Hepatocyte (in vitro differentiated cells): ENCODE measurements around the gene DDN. TPM values are rescaled to one million over a fixed set of nuclear protein-coding genes. Genes with fewer than 3 reads are reported as not detected.

ENCODE experiments used
- DNase-seq: peaks from one replicate; pipeline ENCODE4 v3.0.0-alpha.2; 2016; ENCODE audit warnings: low spot score
- H2AFZ ChIP-seq: fragments of 200-600 bp; sonication (generic); 2 replicates; pipeline ENCODE4 v1.6.0; 2016; ENCODE audit warnings: antibody characterized with exemption, mild to moderate bottlenecking
- H3K27ac ChIP-seq: fragments of 200-600 bp; sonication (generic); 2 replicates; pipeline ENCODE4 v1.5.1; 2016; ENCODE audit warnings: mild to moderate bottlenecking
- H3K27me3 ChIP-seq: fragments of 200-600 bp; sonication (generic); 2 replicates; pipeline ENCODE4 v1.6.1; 2016
- H3K36me3 ChIP-seq: fragments of 200-600 bp; sonication (generic); replicated peaks from 2 replicates; pipeline ENCODE4 v1.5.1; 2016; ENCODE audit warnings: low read depth; ENCODE audit not compliant: insufficient read depth
- H3K4me1 ChIP-seq: fragments of 200-600 bp; sonication (generic); 2 replicates; pipeline ENCODE4 v1.5.1; 2016; ENCODE audit warnings: mild to moderate bottlenecking, moderate library complexity; ENCODE audit not compliant: insufficient read depth
- H3K4me2 ChIP-seq: fragments of 200-600 bp; sonication (generic); 2 replicates; pipeline ENCODE4 v1.6.0; 2016
- H3K4me3 ChIP-seq: fragments of 200-600 bp; sonication (generic); 2 replicates; pipeline ENCODE4 v1.5.1; 2016; ENCODE audit warnings: mild to moderate bottlenecking
- H3K79me2 ChIP-seq: fragments of 200-600 bp; sonication (generic); 2 replicates; pipeline ENCODE4 v1.6.0; 2017; ENCODE audit warnings: mild to moderate bottlenecking
- H3K9me2 ChIP-seq: fragments of 200-600 bp; sonication (generic); replicated peaks from 2 replicates; pipeline ENCODE4 v1.6.0; 2017; ENCODE audit warnings: mild to moderate bottlenecking; ENCODE audit not compliant: insufficient read depth
- H3K9me3 ChIP-seq: fragments of 200-600 bp; sonication (generic); 2 replicates; pipeline ENCODE4 v1.5.1; 2016; ENCODE audit warnings: low read depth, mild to moderate bottlenecking
- H4K20me1 ChIP-seq: fragments of 200-600 bp; sonication (generic); 2 replicates; pipeline ENCODE4 v1.6.0; 2016; ENCODE audit warnings: mild to moderate bottlenecking; ENCODE audit not compliant: insufficient read depth, poor library complexity, severe bottlenecking
- CTCF ChIP-seq: fragments of 200-600 bp; sonication (generic); IDR thresholded peaks from 2 replicates; pipeline ENCODE4 v1.5.1; 2016; ENCODE audit warnings: antibody characterized with exemption, mild to moderate bottlenecking; ENCODE audit not compliant: poor library complexity
- EZH2 ChIP-seq: fragments of 200-600 bp; sonication (generic); IDR thresholded peaks from 2 replicates; pipeline ENCODE4 v1.6.1; 2016; ENCODE audit warnings: antibody characterized with exemption, mild to moderate bottlenecking, borderline replicate concordance
- EZH2phosphoT487 ChIP-seq: fragments of 200-600 bp; sonication (generic); IDR thresholded peaks from one replicate; pipeline ENCODE4 v1.6.1; 2018; ENCODE audit warnings: antibody characterized with exemption, mild to moderate bottlenecking, low read depth, moderate library complexity; ENCODE audit not compliant: unreplicated experiment, severe bottlenecking
- WGBS: methylation state at CpG from one replicate; pipeline ENCODE4 v1.1.6; 2016; ENCODE audit warnings: low lambda C conversion rate; ENCODE audit errors: missing lambda C conversion rate; 5-methylcytosine and 5-hydroxymethylcytosine counted together
- polyA plus RNA-seq: library from polyadenylated mRNA; unstranded; fragments of >200 nt; fragmentation: Nextera tagmentation; extraction: Ambion mirVana; gene quantifications from 2 replicates; pipeline ENCODE4 v1.2.1, GENCODE V29; 2016
- total RNA-seq: library from RNA; depleted of rRNA; stranded (reverse); fragments of >200 nt; gene quantifications from 2 replicates; pipeline ENCODE4 v1.2.3, GENCODE V29; 2014

The DDN gene
- total and polyA plus RNA-seq, 2 experiments from 2014 or later, result 0.10 TPM; not detected in 1

- Histone ChIP-seq H2AFZ (no peak overlapping the region), H3K4me2 (no peak overlapping the region), H3K4me1 (no peaks in the 10 kb centered on the region), H3K27me3 (peaks cover 75% of the 10 kb centered on the region), H3K4me3 (no peak overlapping the region), H3K79me2 (no peaks in the 10 kb centered on the region), H3K9me3 (no peaks in the 10 kb centered on the region), H3K27ac (no peak overlapping the region), H4K20me1 (no peaks in the 10 kb centered on the region), H3K9me2 (no peaks in the 10 kb centered on the region), H3K36me3 (no peaks in the 10 kb centered on the region)
- DNase-seq, result peak; percentile 73
- whole genome bisulfite sequencing, result 36% methylated on average over 16 of the region's 16 CpGs
- TF ChIP-seq EZH2phosphoT487, result no peak
- TF ChIP-seq CTCF, result peak; percentile 63
Observed at GRCh38 chr12:48988030-48988649, 11.0 kb downstream of the DDN start.

GRCh38 chr12:48986720-48987291 lies 12.4 kb downstream of the DDN start:
- peaks cover 80% of the 10 kb centered on the region for H3K27me3 ChIP-seq
- no peaks in the 10 kb centered on the region for H3K79me2 ChIP-seq
- no peaks in the 10 kb centered on the region for H3K9me2 ChIP-seq
- H2AFZ ChIP-seq, result no peak overlapping the region
- H3K36me3 ChIP-seq, result no peaks in the 10 kb centered on the region
- no peaks in the 10 kb centered on the region for H3K4me1 ChIP-seq
- DNase-seq, result no peak
- TF ChIP-seq CTCF (no peak), EZH2phosphoT487 (no peak), EZH2 (no peak)
- H3K9me3 ChIP-seq, result no peaks in the 10 kb centered on the region
- no peak overlapping the region for H3K4me3 ChIP-seq
- no peak overlapping the region for H3K27ac ChIP-seq
- WGBS, result 66% methylated on average over 18 of the region's 23 CpGs
- no peak overlapping the region for H3K4me2 ChIP-seq
- no peaks in the 10 kb centered on the region for H4K20me1 ChIP-seq

GRCh38 chr12:48985901-48986300 lies 13.3 kb downstream of the DDN start:
- H3K4me3 ChIP-seq, result no peak overlapping the region
- H4K20me1 ChIP-seq, result no peaks in the 10 kb centered on the region
- no peaks in the 10 kb centered on the region for H3K79me2 ChIP-seq
- WGBS, result 85% methylated on average over 2 of the region's 2 CpGs
- TF ChIP-seq CTCF (no peak), EZH2 (no peak), EZH2phosphoT487 (no peak)
- H3K36me3 ChIP-seq, result no peaks in the 10 kb centered on the region
- H3K4me1 ChIP-seq, result peaks cover 7% of the 10 kb centered on the region
- no peaks in the 10 kb centered on the region for H3K9me2 ChIP-seq
- peaks cover 85% of the 10 kb centered on the region for H3K27me3 ChIP-seq
- DNase-seq, result no peak
- no peak overlapping the region for H3K27ac ChIP-seq
- no peak overlapping the region for H2AFZ ChIP-seq
- no peaks in the 10 kb centered on the region for H3K9me3 ChIP-seq
- H3K4me2 ChIP-seq, result no peak overlapping the region
